ENCODE data around the gene NECTIN3.

Gene NECTIN3

DNA sequence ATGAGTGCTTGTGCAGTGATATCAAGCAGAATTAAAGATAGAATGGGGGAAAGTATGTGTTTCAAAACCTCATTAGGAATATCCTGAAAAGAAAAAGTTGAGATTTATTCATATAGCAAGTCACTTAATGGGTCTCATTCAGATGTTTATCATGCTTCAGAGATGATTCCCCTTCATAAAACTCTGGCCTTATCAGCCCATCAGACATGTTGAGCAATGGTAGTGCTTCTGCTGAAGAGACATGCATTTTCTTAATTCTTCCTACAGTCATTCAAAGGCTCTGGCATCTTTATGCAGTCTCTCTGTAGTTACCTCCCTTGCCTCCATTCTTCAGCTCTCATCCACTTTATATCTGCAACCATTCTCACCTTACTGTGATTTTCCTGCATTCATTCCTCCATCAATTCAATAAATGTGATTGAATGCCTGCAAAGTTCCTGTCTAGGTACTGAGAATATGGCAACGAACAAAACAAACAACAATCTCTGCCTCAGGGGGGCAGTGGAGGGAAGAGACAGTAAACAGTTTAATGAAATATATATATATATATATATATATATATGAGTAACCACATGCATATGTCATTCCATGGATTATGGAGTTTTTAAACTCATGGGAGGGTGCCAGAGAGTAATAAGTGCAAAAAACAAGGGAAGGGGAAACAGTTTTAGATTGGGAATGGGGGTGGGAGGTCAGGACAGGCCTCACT is 138.5 kb downstream of the NECTIN3 start:
- peak; percentile 68 for DNase-seq

DNA sequence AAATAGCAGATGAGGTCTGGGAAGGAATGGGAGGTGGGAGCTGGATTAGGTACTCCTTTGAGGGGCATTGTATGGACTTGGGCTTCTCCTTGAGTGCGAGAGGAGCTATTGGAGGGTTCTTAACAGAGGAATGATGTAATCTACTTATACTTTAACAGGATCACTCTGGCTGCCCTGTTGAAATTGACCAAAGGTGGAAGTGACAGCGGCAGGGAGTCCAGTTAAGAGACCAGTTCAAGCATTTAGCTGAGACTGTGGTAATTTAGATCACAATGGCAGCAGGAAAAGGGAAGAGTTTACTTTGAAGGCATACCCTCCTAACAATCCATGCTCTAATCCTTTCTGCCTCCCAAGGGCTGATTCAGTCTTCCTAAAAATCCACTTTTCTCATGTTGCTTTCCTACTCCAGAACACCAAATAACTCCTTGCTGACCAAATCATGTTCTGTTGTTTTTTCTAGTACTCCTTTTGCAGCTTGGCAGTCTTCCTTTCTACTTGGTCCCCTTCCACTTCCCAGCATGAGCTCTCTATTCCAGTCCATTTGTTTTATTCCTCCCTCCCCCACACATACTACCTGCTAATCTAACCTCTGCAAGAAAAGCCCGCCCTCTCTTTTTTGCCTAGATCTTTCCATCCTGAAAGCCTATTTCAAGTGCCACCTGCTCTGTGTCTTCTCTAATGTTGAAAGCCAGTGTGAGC is 139.4 kb downstream of the NECTIN3 start:
- peak; percentile 21 for DNase-seq

DNA sequence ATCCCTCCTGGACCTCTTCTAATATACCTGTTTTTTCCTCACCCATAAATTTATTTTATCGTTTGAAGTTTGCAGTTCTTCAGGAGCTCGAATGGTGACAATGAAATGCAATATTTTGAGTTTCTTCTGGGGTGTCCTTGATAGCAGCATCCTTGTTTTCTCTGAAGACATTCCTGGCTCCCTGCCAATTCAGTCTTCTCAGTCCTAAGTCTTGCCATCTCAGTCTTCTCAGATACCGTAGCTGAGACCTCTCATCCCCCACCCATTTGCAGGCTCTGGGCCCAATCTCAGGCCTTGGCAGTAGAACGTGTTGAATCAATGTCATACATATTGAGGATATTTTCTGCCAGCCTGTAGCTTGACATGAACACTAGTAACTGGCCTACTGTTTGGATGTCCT is 140.9 kb downstream of the NECTIN3 start:
- no peak for DNase-seq

DNA sequence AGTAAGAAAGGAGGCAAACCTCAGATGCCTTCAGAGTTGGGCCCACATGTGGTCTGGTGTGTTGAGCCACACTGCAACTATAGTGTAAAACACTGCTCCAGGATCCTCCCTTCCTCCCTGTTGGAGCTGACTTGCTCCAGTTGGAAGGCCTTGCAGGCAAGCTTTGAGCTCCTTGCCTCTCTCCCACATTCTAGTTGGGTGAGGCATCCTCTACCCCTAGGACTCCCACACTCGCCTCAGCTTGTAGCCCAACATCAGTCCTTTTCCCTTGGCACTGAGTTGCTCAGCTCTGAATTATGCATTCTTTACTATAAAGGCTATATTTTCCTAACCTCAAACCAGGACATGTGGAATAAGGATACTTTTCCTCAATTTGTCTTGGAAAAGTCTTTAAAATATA is 143.9 kb downstream of the NECTIN3 start:
- DNase-seq = peak; percentile 89

DNA sequence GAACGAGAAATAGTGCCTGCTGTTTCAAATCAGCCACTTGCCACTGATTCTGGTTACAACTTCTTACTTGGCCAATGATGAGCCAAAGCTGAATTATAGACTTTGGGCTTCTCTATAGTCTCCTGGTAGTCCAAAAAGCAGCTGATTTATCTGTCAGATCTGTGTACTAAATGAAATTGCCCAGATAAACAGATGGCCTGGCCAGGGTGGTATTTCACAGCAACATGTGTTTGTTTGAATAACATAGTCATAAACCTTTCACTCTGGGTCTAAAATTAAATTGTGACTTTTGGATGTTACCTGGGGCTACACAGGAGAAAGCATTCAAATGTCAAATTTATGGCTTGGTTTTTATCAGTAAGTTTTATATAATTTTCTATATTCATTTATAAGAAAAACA is 147.0 kb downstream of the NECTIN3 start:
- no peak for DNase-seq

DNA sequence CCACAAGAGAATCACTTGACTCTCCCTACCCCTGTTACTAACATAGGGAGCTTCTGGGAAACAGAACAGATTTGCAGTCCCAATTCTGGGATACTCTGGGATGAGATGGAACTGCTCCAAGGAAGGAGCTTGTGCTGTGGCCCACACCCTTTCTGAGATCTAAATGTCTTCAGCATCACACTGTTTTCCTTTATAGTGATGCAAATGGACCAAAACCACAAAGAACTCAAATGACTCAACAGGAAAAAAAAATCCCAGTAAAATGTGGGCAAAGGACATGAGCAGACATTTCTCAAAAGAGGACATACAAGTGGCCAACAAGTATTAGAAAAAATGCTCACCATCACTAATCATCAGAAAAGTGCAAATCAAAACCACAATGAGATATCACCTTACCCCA is 155.6 kb downstream of the NECTIN3 start:
- peak; percentile 84 for DNase-seq

DNA sequence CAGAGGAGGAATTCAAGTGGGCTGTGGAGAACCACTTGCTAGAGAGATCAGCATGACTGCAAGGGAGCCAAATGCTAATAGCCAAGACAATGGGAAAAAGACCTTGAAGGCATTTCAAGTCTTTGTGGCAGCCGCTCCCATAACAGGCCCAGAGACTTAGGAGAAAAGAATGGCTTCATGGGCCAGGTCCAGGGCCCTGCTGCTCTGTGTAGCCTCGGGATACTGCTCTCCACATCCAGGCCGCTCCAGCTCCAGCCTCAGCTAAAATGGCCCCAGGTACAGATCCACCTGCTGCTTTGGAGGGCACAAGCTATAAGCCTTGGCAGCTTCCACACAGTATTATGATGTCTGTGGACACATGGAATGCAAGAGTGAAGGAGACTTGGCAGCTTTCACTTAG is 157.7 kb downstream of the NECTIN3 start:
- DNase-seq = no peak

DNA sequence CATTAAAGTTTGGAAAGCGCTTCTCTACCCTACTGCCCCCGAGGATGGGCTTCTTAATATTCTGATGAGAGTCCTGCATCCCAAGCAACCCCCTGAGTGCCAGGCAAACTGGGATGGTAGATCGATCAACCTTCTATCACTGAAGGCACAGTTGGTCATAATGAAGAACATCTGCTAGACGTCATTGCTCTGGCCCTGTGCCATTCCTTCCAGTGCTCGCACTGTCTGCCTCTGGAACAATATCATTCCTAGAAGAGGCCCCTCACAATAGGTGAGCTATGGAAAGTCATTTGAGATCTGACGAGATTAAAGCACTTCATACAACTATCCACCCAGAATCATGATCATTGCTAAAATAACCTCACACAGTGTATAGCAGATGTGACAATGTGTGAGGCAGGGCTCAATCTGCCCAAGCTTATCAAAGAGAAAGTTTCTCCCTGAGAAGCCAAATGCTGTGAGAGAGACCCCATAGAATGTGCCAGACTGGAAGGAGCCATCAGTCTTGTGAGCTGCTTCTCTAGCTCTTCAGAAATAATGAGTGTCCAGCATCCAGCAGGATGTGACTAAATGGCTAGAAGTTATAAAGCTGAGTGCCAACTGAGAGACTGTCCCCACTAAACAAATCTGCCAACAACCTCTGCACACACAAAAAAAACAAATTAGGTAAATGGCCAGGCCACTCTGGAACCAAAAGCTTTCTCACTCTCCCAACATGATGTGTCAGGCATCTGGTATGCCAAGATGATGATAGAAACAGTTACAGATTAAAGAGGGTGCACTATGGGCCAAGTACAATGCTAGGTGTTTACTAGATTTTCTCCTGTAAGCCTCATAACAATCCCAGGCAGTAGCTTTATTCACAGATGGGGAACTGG is 165.5 kb downstream of the NECTIN3 start:
- DNase-seq = peak; percentile 65

DNA sequence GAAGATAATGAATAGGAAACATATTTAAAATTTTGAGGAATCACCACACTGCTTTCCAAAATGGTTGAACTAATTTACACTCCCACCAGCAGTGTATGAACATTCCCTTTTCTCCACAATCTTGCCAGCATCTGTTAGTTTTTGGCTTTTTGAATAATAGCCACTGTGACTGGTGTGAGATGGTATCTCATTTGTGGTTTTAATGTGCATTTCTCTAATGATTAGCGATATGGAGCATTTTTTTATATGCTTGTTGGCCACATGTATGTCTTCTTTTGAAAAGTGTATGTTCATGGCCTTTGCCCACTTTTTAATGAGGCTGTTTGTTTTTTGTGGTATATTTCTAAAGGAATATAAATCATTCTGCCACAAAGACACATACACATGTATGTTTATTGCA is 166.3 kb downstream of the NECTIN3 start:
- DNase-seq = peak; percentile 38

DNA sequence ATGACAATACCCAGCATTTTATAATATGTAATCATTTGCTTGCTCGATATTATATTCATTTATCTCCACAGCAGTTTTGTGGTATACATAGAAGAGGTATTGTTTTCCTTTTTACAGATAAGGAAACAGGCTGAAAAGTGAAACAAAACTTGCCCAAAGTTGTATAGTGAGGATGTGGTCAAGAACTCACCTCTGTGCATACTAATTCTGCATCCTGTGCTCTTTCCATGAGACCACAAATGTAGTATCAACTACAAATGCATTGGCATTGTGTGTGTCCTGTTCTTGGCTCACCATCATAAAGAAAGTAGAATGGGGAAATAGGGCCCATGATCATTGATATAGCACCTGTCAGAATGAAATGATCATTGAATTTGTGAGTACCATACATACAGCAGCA is 167.3 kb downstream of the NECTIN3 start:
- DNase-seq = no peak

DNA sequence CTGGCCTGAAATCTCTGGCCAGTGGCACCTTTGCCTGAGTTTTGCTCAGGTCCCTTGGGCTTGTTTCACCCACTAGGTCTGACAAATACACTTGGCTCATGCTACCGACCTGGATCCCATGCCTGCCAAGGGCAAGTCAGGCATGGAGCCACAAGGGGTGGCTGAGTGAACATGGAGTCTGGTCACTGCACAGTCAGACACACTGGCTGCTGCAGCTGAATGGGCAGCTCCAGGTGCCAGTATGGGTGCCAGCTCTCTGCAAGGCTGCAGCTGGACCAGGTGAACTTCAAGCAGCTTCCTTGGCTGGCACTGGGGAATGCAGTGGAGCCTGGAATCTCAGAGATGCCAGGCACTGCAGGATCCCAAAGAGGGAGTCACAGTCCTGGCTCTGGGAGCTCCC is 170.3 kb downstream of the NECTIN3 start:
- no peak for DNase-seq

All from fibroblast of skin of scalp (primary cell).